Neural crest cell (in vitro differentiated cells): ENCODE data around the gene ZXDC. TPM values are rescaled to one million over a fixed set of nuclear protein-coding genes. Genes with fewer than 3 reads are reported as not detected.
A peak's percentile ranks its signal among the peaks of the same experiment; 100 is the strongest.

Experiments used
- DNase-seq: peaks from one replicate; pipeline ENCODE4 v3.0.0; 2021; ENCODE audit warnings: low read depth, mixed read lengths, low spot score
- H3K27ac Mint-ChIP-seq: one replicate; pipeline ENCODE4 v1.8.0; 2021; ENCODE audit warnings: mild to moderate bottlenecking, mixed read lengths; ENCODE audit not compliant: unreplicated experiment
- H3K27me3 Mint-ChIP-seq: 2 replicates; pipeline ENCODE4 v1.8.0; 2021; ENCODE audit warnings: low read depth, mild to moderate bottlenecking, mixed read lengths
- H3K36me3 Mint-ChIP-seq: 2 replicates; pipeline ENCODE4 v1.8.0; 2021; ENCODE audit warnings: low read depth, mild to moderate bottlenecking, mixed read lengths
- H3K4me1 Mint-ChIP-seq: 2 replicates; pipeline ENCODE4 v1.8.0; 2021; ENCODE audit warnings: mixed read lengths
- H3K4me3 Mint-ChIP-seq: one replicate; pipeline ENCODE4 v1.8.0; 2021; ENCODE audit warnings: mild to moderate bottlenecking, mixed read lengths
- H3K9me3 Mint-ChIP-seq: 2 replicates; pipeline ENCODE4 v1.8.0; 2021; ENCODE audit warnings: mixed read lengths
- CTCF ChIP-seq: fragments of 200-600 bp; sonication (generic); conservative IDR thresholded peaks from 2 replicates; pipeline ENCODE4 v1.5.0; 2021; ENCODE audit warnings: antibody characterized with exemption, mild to moderate bottlenecking
- total RNA-seq: library from RNA; stranded (reverse); gene quantifications from 2 replicates; pipeline ENCODE4 v1.2.1, GENCODE V29; 2021

ZXDC gene
- total RNA-seq, 1 donor from 2014 or later, result 34.3 TPM

GRCh38 chr3:126390751-126391150 is 84.9 kb downstream of the ZXDC start:
- Mint-ChIP-seq H3K4me3 (no peak overlapping the region), H3K36me3 (no peaks in the 10 kb centered on the region), H3K9me3 (no peaks in the 10 kb centered on the region), H3K27ac (no peak overlapping the region), H3K4me1 (peaks cover 13% of the 10 kb centered on the region), H3K27me3 (peaks cover 17% of the 10 kb centered on the region)
- DNase-seq, result no peak
- no peak for TF ChIP-seq CTCF

GRCh38 chr3:126390201-126390600 is 85.5 kb downstream of the ZXDC start:
- no peak for TF ChIP-seq CTCF
- no peak for DNase-seq
- H3K4me1 Mint-ChIP-seq, result peaks cover 11% of the 10 kb centered on the region
- H3K27me3 Mint-ChIP-seq, result peaks cover 17% of the 10 kb centered on the region
- no peak overlapping the region for H3K4me3 Mint-ChIP-seq
- no peaks in the 10 kb centered on the region for H3K9me3 Mint-ChIP-seq
- no peaks in the 10 kb centered on the region for H3K36me3 Mint-ChIP-seq
- H3K27ac Mint-ChIP-seq, result peak overlapping the region; percentile 12

DNA sequence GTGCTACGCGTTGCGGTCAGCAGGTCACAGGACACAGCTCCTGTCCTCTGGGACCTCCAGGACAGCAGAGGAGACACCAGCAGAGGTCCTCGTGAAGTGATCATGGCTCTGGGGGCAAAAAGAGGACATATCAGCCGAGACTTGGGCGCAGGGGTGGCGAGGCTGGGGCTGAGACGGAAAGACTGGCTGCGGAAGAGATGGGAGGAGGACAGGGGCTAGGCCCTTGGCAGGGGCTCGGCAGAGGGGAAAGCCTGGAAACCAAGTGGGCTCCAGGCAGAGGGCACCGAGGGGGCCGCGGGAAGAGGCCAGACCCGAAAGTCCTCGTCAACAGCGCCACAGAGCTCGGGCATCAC is 85.9 kb downstream of the ZXDC start:
- peaks cover 9% of the 10 kb centered on the region for H3K4me1 Mint-ChIP-seq
- no peak overlapping the region for H3K4me3 Mint-ChIP-seq

DNA sequence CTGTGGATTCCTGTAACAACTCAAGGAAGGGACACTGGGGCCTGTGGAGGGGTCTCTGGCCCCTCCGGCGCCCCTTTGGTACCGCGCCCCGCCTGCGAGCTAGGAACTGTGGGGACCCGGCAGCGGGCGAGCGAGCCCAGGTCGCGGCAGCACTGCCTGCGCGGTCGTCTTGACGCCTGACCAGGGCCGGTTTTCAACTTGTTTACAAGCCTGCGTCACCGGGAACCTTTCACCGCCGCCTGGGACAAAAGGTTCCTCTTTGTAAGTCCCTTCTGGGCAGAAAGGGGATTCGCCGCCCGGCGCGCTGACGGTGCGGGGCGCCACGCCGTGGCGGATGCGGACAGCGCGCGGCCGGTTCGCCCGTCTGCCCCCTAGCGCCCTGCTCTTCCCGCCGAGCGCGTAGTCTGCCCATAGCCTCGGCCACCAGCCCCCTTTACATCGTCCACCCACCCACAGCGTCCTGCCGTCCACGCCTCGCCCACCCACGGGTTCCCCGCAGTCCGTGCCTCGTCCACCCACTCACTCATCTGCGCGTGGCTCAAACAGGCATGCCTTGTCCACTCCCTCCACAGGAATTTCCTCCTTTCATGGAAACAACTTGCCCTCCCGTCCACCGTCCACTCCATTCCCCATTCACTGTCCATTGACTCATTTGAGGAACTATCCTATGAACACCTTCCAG is 86.4 kb downstream of the ZXDC start:
- Mint-ChIP-seq H3K27ac (peak overlapping the region; percentile 12), H3K9me3 (no peaks in the 10 kb centered on the region), H3K4me1 (peaks cover 6% of the 10 kb centered on the region), H3K36me3 (no peaks in the 10 kb centered on the region), H3K4me3 (peak overlapping the region; percentile 31), H3K27me3 (peaks cover 17% of the 10 kb centered on the region)
- TF ChIP-seq CTCF, result peak; percentile 91
- DNase-seq, result peak; percentile 77

More for the DNA sequence above, 85.9 kb downstream of the ZXDC start:
- no peak for DNase-seq
- H3K27me3 Mint-ChIP-seq, result peaks cover 17% of the 10 kb centered on the region
- no peaks in the 10 kb centered on the region for H3K36me3 Mint-ChIP-seq
- H3K27ac Mint-ChIP-seq, result peak overlapping the region; percentile 12
- TF ChIP-seq CTCF, result no peak
- no peaks in the 10 kb centered on the region for H3K9me3 Mint-ChIP-seq

Other genes with a start within 250 kb of the ZXDC start
- gene KLF15, start 118.5 kb downstream of the ZXDC start, total RNA-seq, result 18.0 and 19.3 TPM in 2 replicates
- 1.1 and 1.7 TPM in 2 replicates for gene CFAP100, start 81.0 kb downstream of the ZXDC start, total RNA-seq
- gene UROC1, start 41.9 kb upstream of the ZXDC start, total RNA-seq, result not detected in 2 replicates
- 0.19 TPM in 1 of 2 replicates, not detected in the other for gene CHST13, start 48.3 kb upstream of the ZXDC start, total RNA-seq
- not detected in 2 replicates for gene C3orf22, start 83.0 kb upstream of the ZXDC start, total RNA-seq
- 12.8 and 13.8 TPM in 2 replicates for gene TXNRD3, start 179.2 kb upstream of the ZXDC start, total RNA-seq
- 32.9 and 33.6 TPM in 2 replicates for gene CHCHD6, start 228.3 kb upstream of the ZXDC start, total RNA-seq